BE2C (cell line): ENCODE data around the gene TUBGCP5.

Experiments used
- DNase-seq: peaks from one replicate; pipeline ENCODE4 v3.0.0-alpha.2; 2020
- H3K27me3 ChIP-seq: fragments of 250-450 bp; sonication (Bioruptor Pico); 2 replicates; pipeline ENCODE4 v1.5.1; 2020; ENCODE audit warnings: mild to moderate bottlenecking
- H3K36me3 ChIP-seq: fragments of 250-450 bp; sonication (Bioruptor Pico); 2 replicates; pipeline ENCODE4 v1.5.1; 2020; ENCODE audit warnings: mild to moderate bottlenecking
- H3K4me1 ChIP-seq: fragments of 250-450 bp; sonication (Bioruptor Pico); 2 replicates; pipeline ENCODE4 v1.5.1; 2020
- H3K4me3 ChIP-seq: 2 replicates; pipeline ENCODE4 v1.5.1; 2011; ENCODE audit warnings: low read depth, low read length
- H3K9me3 ChIP-seq: fragments of 250-450 bp; sonication (Bioruptor Pico); 2 replicates; pipeline ENCODE4 v1.5.1; 2020
- CTCF ChIP-seq: IDR thresholded peaks from 2 replicates; pipeline ENCODE4 v1.5.1; 2012; ENCODE audit warnings: mild to moderate bottlenecking, low read depth, low read length

TUBGCP5 gene

GRCh38 chr15:22951381-22952280 lies 87.7 kb downstream of the TUBGCP5 start:
- no peak for TF ChIP-seq CTCF
- Histone ChIP-seq H3K4me3 (no peak overlapping the region), H3K4me1 (peaks cover 2% of the 10 kb centered on the region; the same call in 1 of the 2 replicates), H3K9me3 (no peaks in the 10 kb centered on the region), H3K36me3 (no peaks in the 10 kb centered on the region), H3K27me3 (no peaks in the 10 kb centered on the region)
- DNase-seq = no peak

GRCh38 chr15:22951031-22951380 lies 88.4 kb downstream of the TUBGCP5 start:
- no peak for DNase-seq
- H3K4me3 ChIP-seq = no peak overlapping the region
- H3K4me1 ChIP-seq = 0 out of 2 replicates have a peak, but pooled peaks cover 2% of the 10 kb centered on the region
- H3K9me3 ChIP-seq = no peaks in the 10 kb centered on the region
- no peaks in the 10 kb centered on the region for H3K36me3 ChIP-seq
- H3K27me3 ChIP-seq = no peaks in the 10 kb centered on the region
- TF ChIP-seq CTCF = no peak

DNA sequence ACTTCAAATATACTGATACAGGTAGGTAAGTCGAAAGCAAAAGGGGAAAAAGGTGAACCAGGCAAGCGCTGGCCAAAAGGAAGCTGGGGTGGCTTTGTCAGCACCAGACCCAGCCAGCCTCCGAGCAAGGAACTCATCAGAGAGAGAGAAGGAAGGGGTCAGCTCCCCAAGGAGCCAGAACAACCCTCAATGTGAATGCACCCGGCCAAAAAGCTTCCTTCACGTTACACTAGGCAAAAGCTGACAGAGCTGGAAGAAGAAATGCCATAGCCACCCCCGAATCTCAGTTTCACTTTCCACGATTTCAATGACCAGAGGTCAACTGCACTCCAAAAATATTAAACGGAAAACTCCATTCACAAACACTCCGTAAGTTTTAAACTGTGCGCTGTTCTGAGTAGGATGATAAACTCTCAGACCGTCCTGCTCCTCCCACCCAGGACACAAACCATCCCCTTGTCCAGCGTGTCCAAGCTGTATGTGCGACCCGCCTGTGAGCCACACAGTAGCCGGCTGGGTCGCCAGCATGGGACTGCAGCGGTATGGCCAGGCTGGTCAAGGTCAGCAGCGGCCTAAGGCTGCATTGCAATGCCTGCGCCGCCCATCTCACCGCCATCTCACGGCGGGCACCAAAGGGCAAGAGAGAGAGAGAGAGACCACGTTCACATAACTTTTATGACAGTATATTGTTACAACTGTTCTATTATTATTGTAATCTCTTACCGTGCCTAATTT lies 88.9 kb downstream of the TUBGCP5 start:
- Histone ChIP-seq H3K36me3 (no peaks in the 10 kb centered on the region), H3K9me3 (no peaks in the 10 kb centered on the region), H3K27me3 (no peaks in the 10 kb centered on the region), H3K4me1 (0 out of 2 replicates have a peak, but pooled peaks cover 2% of the 10 kb centered on the region), H3K4me3 (no peak overlapping the region)
- no peak for DNase-seq
- no peak for TF ChIP-seq CTCF
